ENCODE results near the gene FDX2. TPM values are rescaled to one million over a fixed set of nuclear protein-coding genes. Genes with fewer than 3 reads are reported as not detected.
A peak's percentile ranks its signal among the peaks of the same experiment; 100 is the strongest.

FDX2 gene
- polyA plus RNA-seq, 6 donors from 2014 or later: 12.9 to 36.6 (median 15.5) TPM

GRCh38 chr19:10299545-10300458, 16.0 kb downstream of the FDX2 start:
- Mint-ChIP-seq H3K4me1 (peaks cover 6 to 15% (median 10%) of the 10 kb centered on the region in 3 donors), H3K27me3 (peaks cover 5 to 23% (median 16%) of the 10 kb centered on the region in 3 donors), H3K27ac (no peak overlapping the region), H3K9me3 (no peaks in the 10 kb centered on the region), H3K36me3 (no peaks in the 10 kb centered on the region), H3K4me3 (peak overlapping the region in 1 of 8 donors; percentile 56)
- no peak for ATAC-seq (ENCODE audit: low read depth in 2 of 2)
- DNase-seq: no peak

- Mint-ChIP-seq H3K4me1 (peaks cover 24 to 39% (median 39%) of the 10 kb centered on the region in 3 donors), H3K27ac (peak overlapping the region in 5 of 6 donors; percentile 33 to 96 (median 75)), H3K36me3 (no peaks in the 10 kb centered on the region), H3K4me3 (peak overlapping the region; percentile 82 to 96 (median 88)), H3K9me3 (peaks cover 0 to 5% (median 0%) of the 10 kb centered on the region in 7 donors), H3K27me3 (peaks cover 26 to 59% (median 27%) of the 10 kb centered on the region in 3 donors)
- DNase-seq: no peak
- no peak for ATAC-seq (ENCODE audit: low read depth in 2 of 2)
Observed at GRCh38 chr19:10295847-10296591, 19.8 kb downstream of the FDX2 start.

GRCh38 chr19:10295305-10295846, 20.4 kb downstream of the FDX2 start:
- peak overlapping the region; percentile 82 to 96 (median 88) for H3K4me3 Mint-ChIP-seq
- DNase-seq (peak; percentile 59), ATAC-seq (ENCODE audit: low read depth in 2 of 2) (peak; percentile 74 to 75)
- peak overlapping the region in 5 of 6 donors; percentile 33 to 96 (median 75) for H3K27ac Mint-ChIP-seq
- peaks cover 0 to 5% of the 10 kb centered on the region in 2 donors for H3K36me3 Mint-ChIP-seq
- peaks cover 0 to 5% (median 0%) of the 10 kb centered on the region in 7 donors for H3K9me3 Mint-ChIP-seq
- peaks cover 31 to 66% (median 33%) of the 10 kb centered on the region in 3 donors for H3K27me3 Mint-ChIP-seq
- peaks cover 29 to 46% (median 44%) of the 10 kb centered on the region in 3 donors for H3K4me1 Mint-ChIP-seq

GRCh38 chr19:10294368-10294697, 21.5 kb downstream of the FDX2 start:
- no peak for ATAC-seq (ENCODE audit: low read depth in 2 of 2)
- Mint-ChIP-seq H3K27me3 (peaks cover 29 to 68% (median 39%) of the 10 kb centered on the region in 3 donors), H3K36me3 (peaks cover 0 to 8% of the 10 kb centered on the region in 2 donors), H3K9me3 (peaks cover 0 to 5% (median 0%) of the 10 kb centered on the region in 7 donors), H3K27ac (peak overlapping the region in 2 of 6 donors; percentile 47 to 81), H3K4me3 (peak overlapping the region in 6 of 8 donors; percentile 15 to 96 (median 86)), H3K4me1 (peaks cover 34 to 52% (median 48%) of the 10 kb centered on the region in 3 donors)
- DNase-seq: no peak

DNA sequence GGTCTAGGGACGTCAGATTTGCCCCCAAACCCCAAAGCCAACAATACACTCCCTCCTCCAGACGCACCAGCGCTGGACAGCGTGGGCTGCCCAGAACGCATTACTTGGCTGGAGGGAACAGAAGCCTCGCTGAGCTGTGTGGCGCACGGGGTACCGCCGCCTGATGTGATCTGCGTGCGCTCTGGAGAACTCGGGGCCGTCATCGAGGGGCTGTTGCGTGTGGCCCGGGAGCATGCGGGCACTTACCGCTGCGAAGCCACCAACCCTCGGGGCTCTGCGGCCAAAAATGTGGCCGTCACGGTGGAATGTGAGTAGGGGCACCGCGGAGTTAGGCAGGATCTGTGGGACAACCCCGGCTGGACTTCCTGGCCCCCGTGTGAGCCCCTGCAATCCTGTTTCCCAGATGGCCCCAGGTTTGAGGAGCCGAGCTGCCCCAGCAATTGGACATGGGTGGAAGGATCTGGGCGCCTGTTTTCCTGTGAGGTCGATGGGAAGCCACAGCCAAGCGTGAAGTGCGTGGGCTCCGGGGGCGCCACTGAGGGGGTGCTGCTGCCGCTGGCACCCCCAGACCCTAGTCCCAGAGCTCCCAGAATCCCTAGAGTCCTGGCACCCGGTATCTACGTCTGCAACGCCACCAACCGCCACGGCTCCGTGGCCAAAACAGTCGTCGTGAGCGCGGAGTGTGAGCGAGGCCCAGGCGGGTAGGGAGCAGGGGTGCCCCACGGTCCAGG, 22.0 kb downstream of the FDX2 start:
- peaks cover 0 to 5% (median 0%) of the 10 kb centered on the region in 7 donors for H3K9me3 Mint-ChIP-seq
- H3K27me3 Mint-ChIP-seq: peaks cover 30 to 72% (median 44%) of the 10 kb centered on the region in 3 donors
- H3K4me3 Mint-ChIP-seq: peak overlapping the region in 5 of 8 donors; percentile 45 to 87 (median 74)
- peak overlapping the region in 2 of 6 donors; percentile 24 to 65 for H3K27ac Mint-ChIP-seq
- DNase-seq (no peak), ATAC-seq (ENCODE audit: low read depth in 2 of 2) (no peak)
- peaks cover 38 to 58% (median 53%) of the 10 kb centered on the region in 3 donors for H3K4me1 Mint-ChIP-seq
- peaks cover 0 to 8% of the 10 kb centered on the region in 2 donors for H3K36me3 Mint-ChIP-seq

DNA sequence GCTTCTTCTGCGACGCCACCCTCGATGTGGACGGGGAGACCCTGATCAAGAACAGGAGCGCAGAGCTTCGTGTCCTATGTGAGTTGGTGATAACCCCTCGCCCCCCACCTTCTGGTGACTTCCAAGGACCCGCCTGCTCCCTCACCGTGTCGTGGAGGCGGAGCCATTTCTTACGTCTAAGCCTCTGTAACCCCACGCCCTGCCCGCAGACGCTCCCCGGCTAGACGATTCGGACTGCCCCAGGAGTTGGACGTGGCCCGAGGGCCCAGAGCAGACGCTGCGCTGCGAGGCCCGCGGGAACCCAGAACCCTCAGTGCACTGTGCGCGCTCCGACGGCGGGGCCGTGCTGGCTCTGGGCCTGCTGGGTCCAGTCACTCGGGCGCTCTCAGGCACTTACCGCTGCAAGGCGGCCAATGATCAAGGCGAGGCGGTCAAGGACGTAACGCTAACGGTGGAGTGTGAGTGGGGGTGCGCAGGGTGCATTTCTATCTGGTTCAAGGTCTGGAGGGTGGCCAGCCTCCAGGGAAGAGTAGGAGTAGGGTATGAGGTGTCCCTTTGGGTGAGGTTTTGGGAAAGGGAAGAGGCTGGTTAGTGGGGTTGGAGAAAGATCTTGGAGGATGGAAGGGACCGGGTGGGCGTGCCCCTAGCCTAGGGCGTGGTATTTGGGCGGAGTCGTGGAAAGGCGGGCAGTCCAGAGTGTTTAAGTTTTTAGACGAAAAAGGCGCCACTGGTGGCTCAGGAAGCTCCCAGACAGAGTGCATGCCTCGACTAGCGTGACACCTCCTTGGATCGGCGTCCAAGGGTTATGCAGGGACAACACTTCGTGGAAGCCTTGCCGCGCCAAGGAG, 22.8 kb downstream of the FDX2 start:
- Mint-ChIP-seq H3K4me1 (peaks cover 42 to 63% (median 59%) of the 10 kb centered on the region in 3 donors), H3K9me3 (peaks cover 0 to 5% (median 0%) of the 10 kb centered on the region in 7 donors)
- no peak for DNase-seq

DNA sequence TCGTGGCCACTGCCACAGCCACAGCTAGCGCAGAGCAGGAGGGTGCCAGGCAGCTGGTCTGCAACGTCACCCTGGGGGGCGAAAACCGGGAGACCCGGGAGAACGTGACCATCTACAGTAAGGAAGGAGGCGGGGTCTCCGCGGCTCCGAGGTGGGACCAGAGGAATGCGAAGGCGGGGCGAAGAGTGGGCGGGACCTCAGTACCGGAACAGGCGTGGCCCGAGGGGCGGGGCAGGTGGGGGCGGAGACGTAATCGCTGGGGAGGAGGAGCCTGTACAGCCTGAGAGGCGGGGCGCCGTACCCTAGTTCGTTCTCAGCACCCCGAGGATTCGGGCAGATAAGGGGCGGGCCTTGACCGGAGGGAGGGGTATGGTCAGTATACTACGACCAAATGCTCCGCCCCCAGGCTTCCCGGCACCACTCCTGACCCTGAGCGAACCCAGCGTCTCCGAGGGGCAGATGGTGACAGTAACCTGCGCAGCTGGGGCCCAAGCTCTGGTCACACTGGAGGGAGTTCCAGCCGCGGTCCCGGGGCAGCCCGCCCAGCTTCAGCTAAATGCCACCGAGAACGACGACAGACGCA, 23.5 kb downstream of the FDX2 start:
- H3K4me3 Mint-ChIP-seq: peak overlapping the region; percentile 76 to 93 (median 86)
- peak; percentile 23 for ATAC-seq (ENCODE audit: low read depth in 2 of 2)
- H3K27ac Mint-ChIP-seq: peak overlapping the region; percentile 61 to 94 (median 86)
- peaks cover 48 to 70% (median 66%) of the 10 kb centered on the region in 3 donors for H3K4me1 Mint-ChIP-seq
- DNase-seq: no peak
- H3K36me3 Mint-ChIP-seq: peaks cover 0 to 8% of the 10 kb centered on the region in 2 donors
- peaks cover 42 to 87% (median 56%) of the 10 kb centered on the region in 3 donors for H3K27me3 Mint-ChIP-seq
- peaks cover 0 to 5% (median 0%) of the 10 kb centered on the region in 7 donors for H3K9me3 Mint-ChIP-seq

More for the DNA sequence above, 22.8 kb downstream of the FDX2 start:
- Mint-ChIP-seq H3K27ac (peak overlapping the region in 4 of 6 donors; percentile 62 to 96 (median 68)), H3K4me3 (peak overlapping the region; percentile 56 to 93 (median 86)), H3K36me3 (peaks cover 0 to 8% of the 10 kb centered on the region in 2 donors), H3K27me3 (peaks cover 35 to 80% (median 50%) of the 10 kb centered on the region in 3 donors)
- no peak for ATAC-seq (ENCODE audit: low read depth in 2 of 2)

- peak overlapping the region; percentile 61 to 94 (median 86) for H3K27ac Mint-ChIP-seq
- peaks cover 0 to 8% of the 10 kb centered on the region in 2 donors for H3K36me3 Mint-ChIP-seq
- H3K27me3 Mint-ChIP-seq: peaks cover 43 to 89% (median 56%) of the 10 kb centered on the region in 3 donors
- peak overlapping the region; percentile 79 to 93 (median 86) for H3K4me3 Mint-ChIP-seq
- ATAC-seq (ENCODE audit: low read depth in 2 of 2) (no peak), DNase-seq (no peak)
- peaks cover 0 to 5% (median 0%) of the 10 kb centered on the region in 7 donors for H3K9me3 Mint-ChIP-seq
- peaks cover 48 to 77% (median 72%) of the 10 kb centered on the region in 3 donors for H3K4me1 Mint-ChIP-seq
Observed at GRCh38 chr19:10291554-10292205, 24.1 kb downstream of the FDX2 start.

DNA sequence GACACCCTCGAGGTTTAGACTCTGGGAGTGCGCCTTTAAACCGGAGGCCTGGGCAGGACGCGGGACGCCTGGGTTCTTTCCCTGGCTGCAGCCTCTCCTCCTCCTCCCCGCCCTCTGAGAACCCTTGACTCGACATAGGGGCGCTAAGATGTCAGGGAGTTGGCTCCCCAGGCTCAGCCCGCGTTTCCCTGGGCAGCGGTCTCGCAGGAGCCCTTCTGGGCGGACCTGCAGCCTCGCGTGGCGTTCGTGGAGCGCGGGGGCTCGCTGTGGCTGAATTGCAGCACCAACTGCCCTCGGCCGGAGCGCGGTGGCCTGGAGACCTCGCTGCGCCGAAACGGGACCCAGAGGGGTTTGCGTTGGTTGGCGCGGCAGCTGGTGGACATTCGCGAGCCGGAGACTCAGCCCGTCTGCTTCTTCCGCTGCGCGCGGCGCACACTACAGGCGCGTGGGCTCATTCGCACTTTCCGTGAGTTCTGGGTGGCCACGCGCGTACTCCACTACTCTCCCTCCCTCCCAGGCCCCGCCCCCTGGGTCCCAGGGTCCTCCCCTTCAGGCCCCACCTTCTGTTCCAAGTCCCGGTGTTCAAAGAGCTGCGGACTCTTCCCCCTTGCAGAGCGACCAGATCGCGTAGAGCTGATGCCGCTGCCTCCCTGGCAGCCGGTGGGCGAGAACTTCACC, 24.8 kb downstream of the FDX2 start:
- no peak for DNase-seq
- H3K4me3 Mint-ChIP-seq: peak overlapping the region; percentile 79 to 93 (median 86)
- H3K9me3 Mint-ChIP-seq: peaks cover 0 to 5% (median 0%) of the 10 kb centered on the region in 7 donors
- ATAC-seq (ENCODE audit: low read depth in 2 of 2): peak; percentile 6 to 16
- peaks cover 48 to 83% (median 79%) of the 10 kb centered on the region in 3 donors for H3K4me1 Mint-ChIP-seq
- peak overlapping the region in 4 of 6 donors; percentile 65 to 94 (median 78) for H3K27ac Mint-ChIP-seq
- H3K36me3 Mint-ChIP-seq: peaks cover 0 to 8% of the 10 kb centered on the region in 2 donors
- peaks cover 48 to 87% (median 56%) of the 10 kb centered on the region in 3 donors for H3K27me3 Mint-ChIP-seq

DNA sequence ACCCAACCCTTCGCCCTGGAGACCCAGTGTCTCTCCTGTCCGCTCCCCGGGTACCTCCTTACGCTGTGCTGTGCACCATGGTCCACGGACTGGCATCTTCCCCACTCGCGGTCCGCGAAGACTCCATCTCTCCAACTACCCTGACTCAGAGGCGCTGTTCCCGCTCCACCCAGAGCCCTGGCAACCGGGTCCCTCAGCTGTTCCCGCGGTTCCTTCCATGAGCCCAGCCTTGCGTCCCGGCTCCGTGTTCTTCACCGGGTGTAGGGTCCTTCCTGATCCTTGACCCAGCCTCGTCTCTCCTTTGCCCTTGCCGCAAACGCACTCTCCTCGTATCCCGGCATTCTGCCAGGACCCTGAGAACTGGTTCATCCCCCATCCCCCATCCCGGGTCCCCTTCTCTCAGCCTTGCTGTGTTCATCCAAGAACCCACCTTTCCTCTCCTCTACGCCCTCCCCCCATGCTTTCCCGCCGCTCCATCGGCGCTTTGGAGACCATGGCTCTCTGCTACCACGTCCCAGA, 25.4 kb downstream of the FDX2 start:
- Mint-ChIP-seq H3K9me3 (peaks cover 0 to 5% (median 0%) of the 10 kb centered on the region in 7 donors), H3K27ac (peak overlapping the region in 4 of 6 donors; percentile 65 to 93 (median 83)), H3K4me3 (peak overlapping the region; percentile 79 to 93 (median 86)), H3K36me3 (peaks cover 3 to 13% of the 10 kb centered on the region in 2 donors), H3K4me1 (peaks cover 43 to 82% (median 76%) of the 10 kb centered on the region in 3 donors), H3K27me3 (peaks cover 48 to 81% (median 51%) of the 10 kb centered on the region in 3 donors)
- ATAC-seq (ENCODE audit: low read depth in 2 of 2): no peak
- no peak for DNase-seq
